LoVo (cell line): ENCODE results near the gene HNRNPDL.
"Not testable (repeated sequence)": the region's sequence is repeated elsewhere in the genome, so short reads cannot be mapped to it uniquely, and the experiment has no call there.

Source experiments
- DNase-seq: peaks from one replicate; pipeline ENCODE4 v3.0.0-alpha.2; 2016; ENCODE audit warnings: low spot score

The HNRNPDL gene

DNA sequence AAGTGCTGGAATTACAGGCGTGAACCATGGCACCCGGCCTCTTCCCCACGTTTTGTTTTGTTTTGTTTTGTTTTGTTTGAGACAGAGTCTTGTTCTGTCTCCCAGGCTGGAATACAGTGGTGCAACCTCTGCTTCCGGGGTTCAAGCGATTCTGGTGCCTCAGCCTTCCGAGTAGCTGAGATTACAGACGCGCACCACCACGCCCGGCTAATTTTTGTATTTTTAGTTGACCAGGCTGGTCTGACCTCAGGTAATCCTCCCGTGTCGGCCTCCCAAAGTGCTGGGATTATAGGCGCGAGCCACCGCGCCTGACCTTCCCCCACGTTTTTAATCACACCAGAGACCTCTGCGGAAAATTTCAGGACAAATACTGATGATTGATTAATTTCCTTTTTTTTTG lies 2.3 kb upstream of the HNRNPDL start:
- no peak for DNase-seq

DNA sequence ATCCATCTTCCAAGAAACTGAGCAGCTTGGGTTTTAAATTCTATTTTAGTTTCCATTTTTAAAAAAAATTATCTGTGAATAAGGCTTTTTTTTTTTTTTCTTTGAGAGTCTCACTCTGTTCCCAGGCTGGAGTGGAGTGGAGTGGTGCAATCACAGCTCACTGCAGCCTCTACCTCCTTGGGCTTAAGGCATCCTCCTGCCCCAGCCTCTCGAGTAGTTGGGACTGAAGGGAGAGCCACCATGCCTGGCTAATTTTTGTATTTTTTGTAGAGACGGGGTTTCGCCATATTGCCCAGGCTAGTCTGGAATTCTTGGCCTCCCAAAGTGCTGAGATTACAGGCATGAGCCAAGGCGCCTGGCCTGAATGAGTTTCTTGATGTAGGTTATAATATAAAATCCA lies 1.6 kb upstream of the HNRNPDL start:
- DNase-seq, result no peak

DNA sequence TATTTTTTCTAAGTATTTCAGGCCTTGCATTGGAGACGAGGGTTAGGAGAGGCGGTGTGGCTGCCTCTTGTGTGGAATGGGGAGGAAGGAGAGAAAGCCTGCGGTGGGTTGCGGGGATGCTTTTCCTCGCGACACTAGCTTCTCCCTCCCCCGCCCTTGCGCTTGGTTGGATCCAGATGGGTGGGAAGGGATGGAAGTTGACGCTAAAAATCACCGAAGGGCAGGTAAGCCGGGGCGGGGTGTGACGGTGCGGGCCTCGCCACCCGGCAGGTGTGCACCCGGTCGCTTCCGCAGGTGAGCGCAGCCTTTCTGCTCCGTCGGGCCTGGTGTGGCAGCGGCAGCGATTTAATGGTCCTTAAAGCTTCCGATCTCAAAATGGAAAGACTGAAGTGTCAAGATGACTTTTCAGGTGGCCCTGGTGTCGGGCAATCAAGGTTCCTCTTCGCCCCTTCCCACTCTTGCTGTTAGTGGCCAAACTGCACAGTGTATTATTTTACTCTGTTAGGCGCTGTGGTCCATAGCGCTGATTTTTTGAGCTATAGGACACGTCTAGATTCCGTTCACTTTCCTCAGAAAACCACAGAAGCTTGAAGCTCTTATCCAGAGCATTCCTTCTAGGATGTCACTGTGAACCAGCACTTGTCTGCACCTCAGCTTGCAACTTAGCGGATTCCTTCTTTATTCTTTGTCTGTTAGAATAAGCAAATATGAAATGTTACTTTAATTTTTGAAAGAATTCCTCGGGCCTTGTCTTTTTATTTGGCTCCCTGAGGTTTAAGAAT lies 893 bp upstream of the HNRNPDL start:
- DNase-seq, result peak; percentile 37

DNA sequence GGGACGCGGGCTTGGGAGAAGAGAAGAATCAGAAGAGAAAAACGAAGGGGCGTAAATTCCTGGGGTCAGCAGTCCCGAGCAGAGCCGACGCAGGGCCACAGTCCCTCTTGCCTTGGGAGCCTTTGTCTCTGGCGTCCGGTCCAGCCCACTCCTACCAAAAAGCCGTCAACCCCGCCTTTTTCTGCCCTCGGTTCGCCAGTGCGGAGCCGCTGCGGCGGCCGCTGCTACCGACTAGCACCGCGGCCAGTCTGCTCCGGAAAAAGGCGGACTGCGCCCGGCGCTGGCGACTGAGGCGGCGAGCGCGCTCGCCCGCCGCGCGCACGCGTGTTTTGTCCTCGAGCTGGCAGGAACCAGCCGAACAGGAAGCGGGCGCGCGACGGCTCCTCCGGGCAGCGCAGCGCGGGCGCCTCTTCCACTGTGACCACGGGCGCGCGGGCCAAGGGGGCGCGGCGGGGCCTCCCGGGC lies 502 bp downstream of the HNRNPDL start:
- no peak for DNase-seq

DNA sequence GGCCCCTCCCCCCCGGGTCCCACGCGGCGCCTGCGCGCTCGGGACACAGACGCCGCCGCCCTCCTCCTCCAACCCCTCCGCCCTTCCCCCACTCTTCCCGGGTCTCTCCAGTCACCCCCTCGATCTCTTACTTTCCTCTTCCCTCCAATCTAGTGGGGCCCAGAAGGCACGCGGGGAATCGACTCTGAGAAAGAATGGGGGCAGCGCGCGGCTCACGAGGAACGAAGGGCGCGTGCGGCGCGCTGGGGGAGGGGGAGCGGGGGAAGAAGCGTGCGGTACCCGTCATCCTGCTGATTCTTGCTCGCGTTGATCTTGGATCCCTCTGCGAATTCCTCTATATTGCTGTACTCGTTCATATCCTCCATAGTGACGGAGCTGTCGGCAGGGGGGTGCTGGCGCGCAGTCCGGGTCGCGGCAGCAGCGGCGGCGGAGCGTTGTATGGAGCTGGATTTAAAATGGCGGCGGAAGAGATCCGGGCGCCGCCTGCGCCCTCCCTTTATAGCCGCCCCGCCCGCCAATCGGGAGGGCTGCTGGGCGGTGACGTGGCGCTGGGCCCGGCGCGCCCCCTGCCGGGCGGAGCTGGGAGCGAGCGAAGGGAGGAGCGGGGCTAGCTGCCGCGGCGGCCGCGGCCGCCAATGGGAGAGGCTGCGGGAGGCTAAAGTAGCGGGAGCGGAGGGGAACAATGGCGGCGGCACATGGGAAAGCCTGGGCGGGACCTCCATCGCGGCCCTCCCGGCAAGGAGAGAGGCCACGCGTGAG lies 1.1 kb downstream of the HNRNPDL start:
- DNase-seq, result peak; percentile 93

DNA sequence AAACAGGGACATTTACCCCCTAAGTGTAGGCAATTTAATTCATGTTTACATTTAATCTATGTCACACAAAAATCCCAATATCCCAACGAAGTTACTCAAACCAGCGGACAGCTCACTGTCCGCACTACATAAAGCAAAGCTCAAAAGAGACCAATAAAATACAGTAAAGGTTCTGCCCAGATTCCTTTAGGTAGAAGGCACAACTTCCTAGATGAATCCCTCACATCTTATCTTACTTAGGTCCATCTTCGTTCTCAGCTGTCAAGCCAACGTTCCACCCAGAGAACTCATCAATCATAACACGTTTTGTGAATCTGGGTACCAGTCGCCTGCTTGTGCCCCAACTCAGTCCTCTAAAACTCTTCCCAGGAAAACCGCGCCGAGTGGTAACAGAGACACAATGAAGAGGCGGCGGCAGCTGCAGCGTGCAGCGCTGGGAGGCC lies 1.7 kb downstream of the HNRNPDL start:
- DNase-seq, result no peak

DNA sequence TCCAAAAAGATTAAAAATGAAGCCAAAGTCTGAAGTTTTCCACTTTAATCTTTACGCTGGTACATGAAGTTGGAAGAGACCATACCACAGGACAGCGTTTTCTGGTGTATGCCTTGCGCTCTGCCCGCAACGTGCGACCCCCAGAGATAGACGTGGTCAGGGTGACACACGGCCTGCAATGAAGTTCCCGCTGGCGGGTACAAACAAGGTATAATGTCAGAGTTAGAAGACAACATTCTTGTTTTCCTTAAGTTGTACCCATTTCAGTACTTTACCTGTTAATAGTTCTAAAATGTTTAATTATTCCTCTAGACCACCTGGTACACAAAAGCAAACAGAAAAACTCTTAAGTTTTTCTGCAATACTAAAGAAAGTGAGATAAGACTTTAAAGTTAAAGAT lies 4.8 kb downstream of the HNRNPDL start:
- DNase-seq, result no peak

DNA sequence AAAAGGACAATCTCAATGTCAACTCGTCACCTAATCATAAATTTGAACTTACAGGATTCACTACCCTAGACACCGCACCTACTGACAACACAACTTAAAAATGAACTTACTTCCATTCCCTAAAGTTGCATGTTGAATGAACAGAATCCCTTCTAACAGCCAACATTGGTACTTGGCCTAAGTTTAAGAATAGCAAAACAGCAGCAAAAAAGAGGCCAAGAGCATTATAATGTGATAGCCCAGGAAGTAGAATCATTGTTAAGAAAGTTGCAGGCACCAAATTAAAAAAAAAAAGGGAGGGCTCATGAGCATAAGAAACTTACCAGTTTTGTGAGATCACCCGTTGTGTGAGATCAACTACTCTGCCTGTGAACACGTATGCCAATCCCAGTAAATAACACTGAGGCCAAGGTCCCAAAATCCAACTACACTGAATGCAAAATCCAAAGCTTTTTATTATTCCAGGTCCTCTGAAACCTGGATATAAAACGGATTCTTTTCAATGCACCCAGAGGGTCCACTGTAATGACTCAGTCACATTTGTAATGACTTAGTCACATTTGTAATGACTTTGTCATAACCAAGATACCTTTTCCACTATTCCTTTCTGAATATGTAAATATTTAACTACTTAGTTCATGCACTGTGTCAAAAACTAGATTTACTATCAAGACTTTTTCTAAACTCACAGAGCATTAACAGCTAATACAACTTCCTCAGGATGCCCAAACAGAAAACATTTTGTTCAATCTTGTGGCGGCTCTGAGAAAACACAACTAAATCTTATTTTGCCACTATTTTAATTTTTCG lies 6.8 kb downstream of the HNRNPDL start:
- no peak for DNase-seq

DNA sequence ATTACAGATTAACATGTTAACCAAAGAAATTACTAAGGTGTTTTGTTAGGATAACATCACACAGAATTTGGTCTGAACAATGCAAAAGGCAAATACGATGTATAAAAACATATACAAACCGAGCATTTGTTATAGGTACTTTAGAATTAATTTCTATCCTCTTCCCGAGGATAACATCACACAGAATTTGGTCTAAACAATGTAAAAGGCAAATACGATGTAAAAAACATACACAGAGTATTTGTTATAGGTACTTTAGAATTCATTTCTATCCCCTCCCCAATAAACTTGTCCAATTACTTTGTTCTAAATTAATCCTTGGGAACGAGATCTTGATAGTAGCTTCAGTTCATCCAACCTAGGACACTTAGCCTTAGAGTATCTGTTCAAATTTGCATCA lies 7.6 kb downstream of the HNRNPDL start:
- DNase-seq, result no peak

DNA sequence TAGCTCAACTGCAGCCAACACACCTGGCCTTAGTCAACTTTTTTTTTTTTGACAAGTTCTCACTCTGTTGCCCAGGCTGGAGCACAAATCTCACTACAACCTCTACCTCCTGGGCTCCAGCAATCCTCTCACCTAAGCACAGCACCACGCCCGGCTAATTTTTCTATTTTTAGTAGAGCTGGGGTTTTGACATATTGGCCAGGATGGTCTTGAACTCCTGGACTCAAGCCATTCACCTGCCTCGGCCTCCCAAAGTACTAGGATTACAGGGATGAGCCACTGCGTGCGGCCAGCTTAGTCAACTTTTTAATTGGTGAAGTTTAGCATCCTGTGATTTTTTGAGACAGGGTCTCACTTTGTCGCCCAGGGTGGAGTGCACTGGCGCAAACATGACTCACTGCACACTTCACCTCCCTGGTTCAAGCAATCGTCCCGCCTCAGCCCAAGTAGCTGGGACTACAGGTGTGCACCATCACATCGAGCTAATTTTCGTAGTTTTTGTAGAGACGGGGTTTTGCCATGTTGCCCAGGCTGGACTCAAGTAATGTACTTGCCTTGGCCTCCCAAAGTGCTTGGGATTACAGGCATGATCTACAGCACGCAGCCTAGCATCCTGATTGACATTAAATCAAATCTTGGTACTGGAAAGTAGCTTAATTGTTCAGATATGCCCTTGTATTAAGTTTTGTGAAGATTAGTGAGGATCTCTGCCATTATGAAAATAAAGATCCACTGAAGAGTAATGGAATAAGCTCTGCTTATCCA lies 8.3 kb downstream of the HNRNPDL start:
- no peak for DNase-seq

DNA sequence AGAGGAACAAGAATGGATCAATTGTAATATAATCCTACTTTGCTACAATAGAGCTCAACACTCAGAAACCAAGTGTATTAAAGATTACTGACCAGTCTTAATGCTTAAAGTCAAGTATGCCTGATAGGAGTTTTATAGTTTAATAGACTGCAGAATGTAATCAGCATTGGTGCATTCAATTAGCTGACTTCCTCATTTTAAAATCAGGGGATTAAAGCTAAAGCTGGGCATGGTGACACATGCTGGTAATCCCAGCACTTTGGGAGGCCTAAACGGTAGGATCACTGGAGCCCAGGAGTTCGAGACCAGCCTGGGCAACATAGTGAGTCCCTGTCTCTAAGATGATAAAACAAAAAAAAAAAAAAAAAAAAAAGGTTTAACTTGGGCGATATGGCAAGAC lies 10.8 kb downstream of the HNRNPDL start:
- no peak for DNase-seq

DNA sequence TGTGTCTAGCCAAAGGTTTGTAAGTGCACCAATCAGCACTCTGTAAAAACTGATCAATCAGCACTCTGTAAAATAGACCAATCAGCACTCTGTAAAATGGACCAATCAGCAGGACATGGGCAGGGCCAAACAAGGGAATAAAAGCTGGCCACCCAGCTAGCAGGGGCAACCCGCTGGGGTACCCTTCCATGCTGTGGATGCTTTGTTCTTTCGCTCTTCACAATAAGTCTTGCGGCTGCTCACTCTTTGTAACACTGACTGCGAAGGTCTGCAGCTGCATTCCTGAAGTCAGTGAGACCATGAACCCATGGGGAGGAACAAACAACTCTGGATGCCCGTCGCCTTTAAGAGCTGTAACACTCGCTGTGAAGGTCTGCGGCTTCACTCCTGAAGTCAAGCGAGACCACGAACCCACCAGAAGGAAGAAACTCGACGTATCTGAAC lies 14.3 kb downstream of the HNRNPDL start:
- no peak for DNase-seq

DNA sequence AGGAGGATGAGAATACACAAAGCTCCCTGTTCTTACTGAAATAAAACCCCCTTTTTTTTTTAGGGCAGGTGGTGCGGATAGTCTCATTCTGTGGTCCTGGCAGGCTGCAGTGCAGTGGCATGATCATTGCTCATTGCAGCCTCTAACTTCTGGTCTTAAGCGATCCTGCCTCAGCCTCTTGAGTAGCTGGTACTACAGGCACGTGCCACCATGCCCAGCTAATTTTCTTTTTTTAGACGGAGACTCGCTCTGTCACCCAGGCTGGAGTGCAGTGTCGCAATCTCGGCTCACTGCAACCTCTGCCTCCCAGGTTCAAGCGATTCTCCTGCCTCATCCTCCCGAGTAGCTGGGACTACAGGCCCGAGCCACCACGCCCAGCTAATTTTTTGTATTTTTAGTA lies 15.2 kb downstream of the HNRNPDL start:
- not testable (repeated sequence) for DNase-seq

DNA sequence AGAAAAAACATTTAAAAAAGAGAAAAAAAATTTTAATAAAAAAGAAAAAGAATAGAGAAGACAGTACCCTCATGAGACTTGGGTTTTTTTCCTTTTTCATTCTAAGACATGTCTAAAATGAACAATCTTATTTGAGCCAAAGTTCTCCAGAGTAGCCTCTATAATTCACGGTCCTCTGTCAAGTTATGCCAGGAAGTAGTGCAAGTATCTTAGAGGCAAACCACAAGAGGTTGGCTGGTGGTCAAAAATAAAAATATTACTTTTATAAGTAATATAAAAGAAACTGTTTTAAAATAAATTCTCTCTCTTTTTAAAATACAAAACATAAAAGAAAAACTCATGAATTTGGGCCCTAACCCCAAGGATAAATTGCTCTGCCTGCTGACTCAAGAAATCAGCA lies 26.5 kb downstream of the HNRNPDL start:
- DNase-seq, result no peak

DNA sequence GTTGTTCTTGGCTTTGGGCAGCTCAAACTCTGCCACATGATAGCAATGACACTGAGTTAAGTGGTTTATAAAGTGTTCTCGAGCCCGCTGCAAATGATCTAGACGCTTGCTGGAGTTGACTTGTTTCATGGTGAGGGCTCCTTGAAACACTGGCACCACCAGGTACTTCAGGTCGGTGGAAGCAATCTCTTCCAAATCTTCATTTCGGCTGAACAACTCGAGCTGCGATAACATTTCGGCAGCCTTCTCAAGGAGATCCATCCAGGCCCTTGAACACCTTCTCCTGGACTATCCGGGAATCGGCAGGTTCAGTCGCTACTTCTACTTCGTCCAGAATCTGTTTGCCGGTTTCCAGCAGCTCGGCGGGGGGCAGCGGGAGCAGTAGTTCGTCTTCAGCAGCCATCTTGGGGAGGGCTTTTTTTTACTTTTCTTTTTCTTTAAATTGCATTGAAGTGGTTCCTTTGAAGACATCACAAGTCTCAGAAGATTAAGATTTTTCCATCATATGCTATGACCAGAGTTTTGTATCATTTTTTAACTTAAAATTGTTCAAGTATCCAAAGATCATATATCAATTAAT lies 28.0 kb downstream of the HNRNPDL start:
- DNase-seq, result no peak

DNA sequence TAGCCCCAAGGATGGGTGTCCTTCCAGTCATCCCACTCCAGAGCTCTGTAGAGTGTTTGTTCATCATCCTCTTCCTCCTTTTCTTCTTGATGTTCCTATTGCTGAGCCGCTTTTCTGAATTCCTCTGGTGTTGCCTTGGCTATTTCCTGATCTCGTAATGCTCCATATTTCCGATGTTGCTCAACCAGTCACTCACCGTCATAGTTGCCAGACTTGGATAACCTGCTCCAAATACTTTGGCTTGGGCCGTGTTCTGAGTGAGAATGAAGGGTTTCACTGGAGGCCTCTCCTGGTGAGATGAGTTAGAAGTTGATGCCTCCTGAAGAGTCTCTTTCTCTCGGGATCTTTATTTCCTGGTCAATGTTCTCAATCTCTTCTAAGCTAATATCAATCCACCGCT lies 28.7 kb downstream of the HNRNPDL start:
- no peak for DNase-seq

DNA sequence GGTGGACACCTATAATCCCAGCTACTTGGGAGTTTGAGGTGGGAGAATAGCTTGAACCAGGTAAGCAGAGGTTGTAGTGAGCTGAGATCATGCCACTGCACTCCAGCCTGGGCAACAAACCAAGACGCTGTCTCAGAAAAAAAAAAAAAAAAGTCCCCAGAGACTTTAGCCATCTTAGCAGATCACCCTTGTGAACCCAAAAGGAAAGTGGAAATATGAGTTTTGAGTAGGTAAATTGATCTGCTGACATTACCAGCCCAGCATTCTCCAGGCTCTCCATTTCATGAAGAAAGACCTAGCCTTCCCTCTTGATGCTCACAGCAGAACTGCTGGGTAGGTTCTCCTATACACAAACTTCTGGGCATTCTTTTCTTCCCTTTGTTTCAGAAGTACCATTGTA lies 32.0 kb downstream of the HNRNPDL start:
- no peak for DNase-seq

DNA sequence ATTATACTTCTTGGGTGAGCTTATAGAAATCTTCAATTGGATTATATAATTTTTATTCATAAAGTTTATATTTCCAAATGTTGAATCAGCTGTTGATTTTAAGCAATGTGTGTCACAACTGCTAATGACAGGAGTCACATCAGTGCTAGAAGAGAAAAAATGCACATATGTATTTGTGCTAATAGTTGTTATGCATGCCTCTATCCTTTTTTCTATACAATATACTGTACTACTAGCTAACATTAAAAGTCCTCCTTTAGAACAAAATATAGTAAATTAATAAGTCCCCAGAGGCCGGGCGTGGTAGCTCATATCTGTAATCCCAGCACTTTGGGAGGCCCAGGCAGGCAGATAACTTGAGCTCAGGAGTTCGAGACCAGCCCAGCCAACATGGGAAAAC lies 32.7 kb downstream of the HNRNPDL start:
- DNase-seq, result no peak

DNA sequence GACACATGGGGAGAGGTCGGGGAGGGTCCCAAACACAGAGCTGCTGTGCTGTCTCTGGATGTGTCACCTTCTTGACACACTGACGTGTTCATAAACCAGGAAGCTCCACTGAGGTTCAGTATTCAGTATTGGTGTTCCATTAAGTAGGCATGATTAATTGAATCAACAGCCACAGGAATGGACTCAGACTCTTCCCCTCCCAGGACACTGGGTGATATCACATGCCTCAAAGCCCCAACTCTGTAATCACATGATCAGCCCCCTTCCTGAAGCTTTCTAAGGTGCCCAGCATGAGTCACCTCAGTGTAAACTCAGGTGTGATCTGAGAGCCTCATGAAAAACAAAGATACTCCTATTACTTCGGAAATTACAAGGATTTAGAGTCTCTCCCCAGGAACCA lies 35.4 kb downstream of the HNRNPDL start:
- DNase-seq, result peak; percentile 69

DNA sequence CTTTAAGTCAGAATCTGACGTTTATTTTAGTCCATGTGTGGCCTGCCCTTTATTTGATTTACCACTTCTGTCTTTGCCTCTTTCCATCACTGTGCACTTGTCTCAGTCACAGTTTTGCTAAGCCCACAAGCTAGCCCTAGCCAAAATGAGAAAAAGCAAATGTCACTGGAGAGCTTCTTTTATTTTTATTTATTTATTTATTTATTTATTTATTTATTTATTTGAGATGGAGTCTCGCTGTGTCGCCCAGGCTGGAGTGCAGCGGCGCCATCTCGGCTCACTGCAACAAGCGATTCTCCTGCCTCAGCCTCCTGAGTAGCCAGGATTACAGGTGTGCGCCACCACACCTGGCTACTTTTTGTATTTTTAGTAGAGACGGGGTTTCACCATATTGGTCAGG lies 40.2 kb downstream of the HNRNPDL start:
- DNase-seq, result not testable (repeated sequence)

DNA sequence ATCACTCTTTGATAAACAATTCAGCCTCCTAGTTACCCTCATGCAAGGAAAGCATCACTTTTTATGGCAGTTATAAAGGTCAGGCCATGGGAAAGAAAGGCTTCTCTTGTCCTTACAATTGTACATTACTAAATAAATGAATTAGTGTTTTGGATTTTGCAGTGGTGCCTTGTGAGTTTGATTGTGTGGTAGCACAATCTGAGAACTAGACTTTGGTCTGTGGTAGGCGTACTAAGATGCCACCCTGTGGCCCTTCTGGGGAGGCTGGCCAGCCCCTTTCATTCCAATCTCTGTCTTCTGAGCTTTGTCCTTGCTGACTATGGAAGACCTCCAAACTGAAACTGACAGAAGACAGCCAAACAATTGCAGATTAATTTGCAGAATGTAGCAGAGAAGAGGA lies 41.9 kb downstream of the HNRNPDL start:
- DNase-seq, result no peak
